ENCODE data around the gene IL10RB.
"Not testable (repeated sequence)": the region's sequence is repeated elsewhere in the genome, so short reads cannot be mapped to it uniquely, and the experiment has no call there.

The IL10RB gene

DNA sequence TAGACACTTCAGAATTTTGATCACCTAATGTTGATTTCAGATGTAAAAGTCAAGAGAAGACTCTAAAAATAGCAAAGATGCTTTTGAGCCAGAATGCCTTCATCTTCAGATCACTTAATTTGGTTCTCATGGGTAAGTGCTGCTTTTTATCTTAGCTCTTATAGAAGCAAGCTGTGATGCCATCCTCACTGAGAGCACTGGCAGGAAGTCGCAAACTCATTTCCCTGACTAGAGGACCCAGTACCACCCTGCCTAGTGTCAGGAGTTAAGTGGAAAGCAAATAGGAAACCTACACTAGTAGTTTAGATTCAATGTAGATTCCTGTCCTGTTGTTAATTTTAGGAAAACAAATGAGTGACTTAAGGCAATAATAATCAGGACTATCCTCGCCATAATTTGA, 24.3 kb upstream of the IL10RB start:
- DNase-seq, result no peak

DNA sequence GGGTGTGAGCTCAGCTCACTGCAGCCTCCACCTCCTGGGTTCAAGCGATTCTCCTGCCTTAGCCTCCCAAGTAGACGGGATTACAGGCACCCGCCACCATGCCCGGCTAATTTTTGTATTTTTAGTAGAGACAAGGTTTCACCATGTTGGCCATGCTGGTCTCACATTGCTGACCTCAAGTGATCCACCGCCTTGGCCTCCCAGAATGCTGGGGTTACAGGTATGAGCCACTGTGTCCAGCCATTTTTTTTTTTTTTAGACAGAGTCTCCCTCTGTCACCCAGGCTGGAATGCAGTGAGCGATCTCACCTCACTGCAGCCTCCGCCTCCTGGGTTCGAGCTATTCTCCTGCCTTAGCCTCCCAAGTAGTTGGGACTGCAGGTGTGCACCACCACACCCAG, 23.3 kb upstream of the IL10RB start:
- DNase-seq, result not testable (repeated sequence)

- DNase-seq, result peak; percentile 38
Measured at GRCh38 chr21:33244082-33244778, 21.9 kb upstream of the IL10RB start.

GRCh38 chr21:33244779-33245105, 21.4 kb upstream of the IL10RB start:
- DNase-seq, result peak; percentile 84

- no peak for DNase-seq
Measured at GRCh38 chr21:33245289-33245918, 20.8 kb upstream of the IL10RB start.

- DNase-seq, result no peak
Measured at GRCh38 chr21:33246506-33246905, 19.7 kb upstream of the IL10RB start.

- DNase-seq, result no peak
Measured at GRCh38 chr21:33246963-33247362, 19.2 kb upstream of the IL10RB start.

DNA sequence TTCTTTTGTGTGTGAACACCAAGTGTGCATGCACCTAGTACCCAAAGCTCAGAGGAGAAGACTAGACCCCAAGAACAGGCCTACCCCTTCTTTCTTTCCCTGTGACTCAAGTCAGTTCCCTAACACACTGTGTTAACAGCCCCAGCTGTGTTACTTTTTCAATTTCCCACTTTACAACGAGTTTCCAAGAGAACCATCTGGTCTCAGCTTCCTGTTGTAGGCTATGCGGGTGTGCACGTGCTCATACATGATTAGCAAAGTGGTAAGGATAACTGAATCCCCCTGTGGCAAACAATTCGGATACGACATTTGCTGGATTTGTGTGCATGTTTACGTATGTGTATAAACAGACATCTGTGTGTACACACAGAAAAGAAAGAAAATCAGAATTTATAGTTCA, 18.6 kb upstream of the IL10RB start:
- no peak for DNase-seq

DNA sequence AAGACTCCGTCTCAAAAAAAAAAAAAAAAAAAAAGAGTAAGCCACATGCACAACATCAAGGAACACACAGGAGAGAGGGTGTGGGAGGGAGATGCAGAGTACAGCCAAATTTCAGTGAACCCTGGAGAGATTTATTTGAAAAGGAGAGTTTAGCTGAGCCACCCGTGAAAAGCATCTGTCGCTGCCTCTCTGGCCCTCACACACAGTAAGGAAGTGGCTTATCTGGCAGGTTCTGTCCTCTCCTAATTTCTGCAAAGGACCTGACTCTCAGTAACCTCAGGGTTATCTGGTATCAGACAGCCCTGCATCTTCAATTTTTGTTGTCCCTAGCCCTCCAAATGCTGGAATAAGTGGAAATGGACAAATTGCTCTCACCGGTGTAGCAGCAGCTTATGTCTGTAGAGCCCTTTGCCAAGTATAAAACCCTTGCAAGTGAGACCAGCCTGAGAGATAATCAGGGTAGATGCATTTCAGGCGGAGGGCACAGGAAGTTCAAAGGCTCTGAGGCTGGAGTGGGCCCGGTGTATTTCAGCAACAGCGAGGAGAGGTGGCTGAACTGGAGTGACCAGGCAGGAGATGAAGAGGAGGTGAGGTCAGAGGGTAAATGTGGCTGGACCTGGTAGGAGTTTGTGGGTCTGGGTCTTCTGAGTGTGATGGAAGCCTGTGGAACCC, 16.7 kb upstream of the IL10RB start:
- DNase-seq, result no peak

DNA sequence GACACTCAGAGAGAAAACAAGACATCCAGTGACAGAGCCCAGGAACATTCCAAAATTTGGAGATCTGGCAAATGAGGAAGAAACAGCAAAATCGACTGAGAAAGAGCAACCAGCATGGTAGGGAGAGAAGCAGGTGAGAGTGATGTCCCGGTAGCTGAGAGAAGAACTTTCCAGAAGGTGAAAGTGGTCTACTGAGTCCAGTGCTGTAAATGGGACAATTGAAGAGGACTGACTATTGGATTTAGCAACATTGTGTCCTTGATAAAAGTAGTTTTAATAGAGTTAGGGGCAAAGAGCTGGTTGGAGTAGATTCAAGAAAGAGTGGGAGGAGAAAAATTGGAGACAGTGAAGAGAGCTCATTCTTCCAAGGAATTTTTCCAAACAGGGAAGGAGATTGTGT, 15.0 kb upstream of the IL10RB start:
- DNase-seq, result no peak

- DNase-seq, result not testable (repeated sequence)
Measured at GRCh38 chr21:33253382-33253781, 12.8 kb upstream of the IL10RB start.

DNA sequence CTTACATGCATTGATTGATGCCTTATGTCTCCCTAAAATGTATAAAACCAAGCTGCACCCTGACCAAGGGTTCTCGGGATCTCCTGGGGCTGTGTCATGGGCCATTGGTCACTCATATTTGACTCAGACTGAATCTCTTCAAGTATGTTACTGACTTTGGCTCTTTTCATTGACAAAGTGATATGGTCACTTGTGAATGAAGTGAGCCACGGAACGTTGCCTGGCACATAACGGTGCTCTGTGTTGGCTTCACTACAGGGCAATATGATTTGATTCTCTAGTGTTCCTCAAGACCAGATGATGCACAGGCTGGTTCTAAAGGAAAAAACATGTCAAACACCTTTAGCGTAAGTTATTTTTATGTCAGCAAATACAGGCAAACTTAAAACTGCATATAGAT, 11.4 kb upstream of the IL10RB start:
- no peak for DNase-seq

- no peak for DNase-seq
Measured at GRCh38 chr21:33255404-33255803, 10.8 kb upstream of the IL10RB start.

DNA sequence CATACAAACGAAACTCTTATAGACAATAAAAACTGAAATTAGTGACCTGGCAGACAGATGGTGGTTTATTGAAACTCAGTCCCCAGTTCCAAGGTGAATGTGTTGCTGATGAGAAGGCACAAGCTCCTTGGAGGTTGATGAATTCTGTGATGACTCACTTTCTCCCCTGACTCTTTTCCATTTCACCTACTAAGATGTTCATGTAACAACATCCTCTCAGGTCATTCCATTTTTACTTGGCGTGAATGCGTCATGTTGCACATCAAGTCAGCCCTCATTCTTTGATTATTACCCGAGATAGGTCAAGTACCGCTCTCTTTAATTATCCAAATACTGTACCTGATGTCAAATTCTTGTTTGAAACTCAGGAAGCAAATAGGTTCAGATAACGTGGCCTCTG, 10.1 kb upstream of the IL10RB start:
- DNase-seq, result no peak

DNA sequence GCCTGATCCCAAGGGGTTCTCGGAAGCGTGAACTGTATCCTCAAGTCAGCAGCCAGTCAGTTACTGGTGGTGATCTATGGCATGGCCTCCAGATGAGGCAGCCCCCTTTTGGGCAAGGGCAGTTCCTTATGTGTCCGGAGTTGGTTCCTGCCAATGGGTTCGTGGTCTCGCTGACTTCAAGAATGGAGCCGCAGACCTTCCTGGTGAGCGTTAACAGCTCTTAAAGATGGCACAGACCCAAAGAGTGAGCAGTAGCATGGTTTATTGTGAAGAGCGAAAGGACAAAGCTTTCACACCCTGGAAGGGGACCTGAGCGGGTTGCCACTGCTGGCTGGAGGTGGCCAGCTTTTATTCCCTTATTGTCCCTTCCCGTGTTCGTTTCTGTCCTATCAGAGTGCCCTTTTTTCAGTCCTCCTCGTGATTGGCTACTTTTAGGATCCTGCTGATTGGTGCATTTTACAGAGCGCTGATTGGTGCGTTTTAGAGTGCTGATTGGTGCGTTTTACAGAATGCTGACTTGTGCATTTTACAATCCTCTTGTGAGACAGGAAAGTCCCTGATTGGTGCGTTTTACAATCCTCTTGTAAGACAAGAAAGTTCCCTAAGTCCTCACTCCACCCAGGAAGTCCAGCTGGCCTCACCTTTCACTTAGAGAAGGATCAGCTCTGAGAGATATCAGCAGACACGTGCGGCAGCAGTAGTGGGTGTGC, 8.9 kb upstream of the IL10RB start:
- DNase-seq, result no peak

DNA sequence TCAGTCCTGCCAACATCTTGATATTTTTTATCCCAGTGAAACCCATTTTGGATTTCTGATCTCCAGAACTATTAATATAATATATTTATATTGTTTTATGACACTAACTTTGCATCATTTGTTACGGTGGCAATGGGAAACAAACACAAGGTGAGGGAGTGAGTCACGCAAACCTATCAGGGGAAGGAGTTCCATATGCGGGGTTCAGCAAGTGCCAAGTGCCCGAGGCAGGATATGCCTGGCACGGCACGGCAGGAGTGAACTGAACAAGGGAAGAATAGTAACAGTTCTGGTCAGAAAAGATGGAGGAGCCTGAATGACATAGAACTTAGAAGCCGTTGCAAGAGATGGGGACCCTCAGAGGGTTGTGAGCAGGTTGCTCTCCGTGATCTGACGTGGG, 7.7 kb upstream of the IL10RB start:
- DNase-seq, result no peak

- no peak for DNase-seq
Measured at GRCh38 chr21:33259428-33259827, 6.7 kb upstream of the IL10RB start.

GRCh38 chr21:33259995-33260394, 6.2 kb upstream of the IL10RB start:
- DNase-seq, result no peak

- no peak for DNase-seq
Measured at GRCh38 chr21:33261635-33262034, 4.5 kb upstream of the IL10RB start.

GRCh38 chr21:33262921-33263320, 3.2 kb upstream of the IL10RB start:
- no peak for DNase-seq

DNA sequence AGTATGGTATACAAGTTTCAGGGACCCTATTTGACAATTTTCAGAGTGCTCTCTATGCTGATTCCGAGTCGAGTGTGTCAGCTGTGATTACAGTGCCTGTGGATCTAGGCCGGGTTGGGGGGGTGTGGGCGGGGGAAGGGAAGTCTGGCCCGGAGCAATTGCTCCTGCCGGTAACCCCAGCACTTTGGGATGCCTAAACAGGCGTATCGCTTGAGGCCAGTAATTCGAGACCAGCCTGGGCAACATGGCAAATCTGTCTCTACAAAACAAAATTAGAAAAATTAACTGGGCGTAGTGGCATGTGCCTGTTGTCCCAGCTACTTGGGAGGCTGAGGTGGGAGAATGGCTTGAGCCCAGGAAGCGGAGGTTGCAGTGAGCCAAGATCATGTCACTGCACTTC, 1.6 kb upstream of the IL10RB start:
- DNase-seq, result no peak

GRCh38 chr21:33265664-33266049, 510 bp upstream of the IL10RB start:
- peak; percentile 96 for DNase-seq

- DNase-seq, result no peak
Measured at GRCh38 chr21:33266789-33267135, 595 bp downstream of the IL10RB start.

GRCh38 chr21:33267250-33267649, 1.1 kb downstream of the IL10RB start:
- DNase-seq, result peak; percentile 42
